T-helper 2 cell treated with Interferon-gamma antibody and Interleukin-4, amounts not matched to agents 5 μg/mL and 100 μg/mL, for 36 hours (primary cell): ENCODE results near the gene TBK1.
"Not testable (repeated sequence)": the region's sequence is repeated elsewhere in the genome, so short reads cannot be mapped to it uniquely, and the experiment has no call there.

Source experiments
- DNase-seq: peaks from one replicate; pipeline ENCODE4 v3.0.0; 2021; ENCODE audit warnings: low spot score
- H3K27ac Mint-ChIP-seq: one replicate; pipeline ENCODE4 v1.8.0; 2021; ENCODE audit warnings: mild to moderate bottlenecking, mixed read lengths
- H3K27me3 Mint-ChIP-seq: one replicate; pipeline ENCODE4 v1.8.0; 2021; ENCODE audit warnings: low read depth, mixed read lengths
- H3K36me3 Mint-ChIP-seq: one replicate; pipeline ENCODE4 v1.8.0; 2021; ENCODE audit warnings: low read depth, mixed read lengths
- H3K4me1 Mint-ChIP-seq: one replicate; pipeline ENCODE4 v1.8.0; 2021; ENCODE audit warnings: low read depth, mixed read lengths
- H3K4me3 Mint-ChIP-seq: one replicate; pipeline ENCODE4 v1.8.0; 2022; ENCODE audit warnings: mild to moderate bottlenecking, moderate library complexity, mixed read lengths
- H3K9me3 Mint-ChIP-seq: one replicate; pipeline ENCODE4 v1.8.0; 2021; ENCODE audit warnings: mixed read lengths

Gene TBK1

DNA sequence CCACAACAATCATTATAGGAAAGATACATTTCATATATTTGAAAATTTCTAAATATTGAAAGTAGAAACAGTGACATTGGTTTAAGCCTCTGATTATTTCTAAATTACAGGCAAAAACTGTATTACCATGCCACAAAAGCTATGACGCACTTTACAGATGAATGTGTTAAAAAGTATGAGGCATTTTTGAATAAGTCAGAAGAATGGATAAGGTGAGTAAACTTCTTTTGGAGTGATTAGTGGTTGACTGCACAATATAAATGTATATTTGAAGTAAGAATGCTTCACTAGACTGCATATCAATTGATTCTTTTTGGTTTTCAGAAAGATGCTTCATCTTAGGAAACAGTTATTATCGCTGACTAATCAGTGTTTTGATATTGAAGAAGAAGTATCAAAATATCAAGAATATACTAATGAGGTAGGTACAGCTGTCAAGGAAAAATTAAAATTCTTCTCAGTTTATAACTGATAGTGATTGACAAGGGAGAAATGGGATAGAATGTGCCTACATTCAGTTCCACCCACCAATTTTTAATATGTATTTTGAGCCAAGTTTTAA lies 45.0 kb downstream of the TBK1 start:
- H3K4me3 Mint-ChIP-seq: no peak overlapping the region
- DNase-seq: no peak
- no peak overlapping the region for H3K27ac Mint-ChIP-seq
- H3K4me1 Mint-ChIP-seq: peaks cover 11% of the 10 kb centered on the region
- H3K9me3 Mint-ChIP-seq: no peaks in the 10 kb centered on the region
- no peaks in the 10 kb centered on the region for H3K27me3 Mint-ChIP-seq
- H3K36me3 Mint-ChIP-seq: peaks cover 45% of the 10 kb centered on the region

GRCh38 chr12:64497484-64497883 lies 45.6 kb downstream of the TBK1 start:
- H3K36me3 Mint-ChIP-seq: peaks cover 46% of the 10 kb centered on the region
- H3K27ac Mint-ChIP-seq: no peak overlapping the region
- H3K4me3 Mint-ChIP-seq: no peak overlapping the region
- no peaks in the 10 kb centered on the region for H3K27me3 Mint-ChIP-seq
- H3K9me3 Mint-ChIP-seq: no peaks in the 10 kb centered on the region
- H3K4me1 Mint-ChIP-seq: peaks cover 10% of the 10 kb centered on the region
- no peak for DNase-seq

GRCh38 chr12:64497903-64498302 lies 46.0 kb downstream of the TBK1 start:
- H3K4me1 Mint-ChIP-seq: peaks cover 10% of the 10 kb centered on the region
- H3K36me3 Mint-ChIP-seq: peaks cover 47% of the 10 kb centered on the region
- no peak overlapping the region for H3K27ac Mint-ChIP-seq

GRCh38 chr12:64500394-64500793 lies 48.5 kb downstream of the TBK1 start:
- Mint-ChIP-seq H3K27ac (no peak overlapping the region), H3K4me1 (peaks cover under 1% of the 10 kb centered on the region), H3K4me3 (no peak overlapping the region), H3K27me3 (no peaks in the 10 kb centered on the region), H3K36me3 (peaks cover 35% of the 10 kb centered on the region), H3K9me3 (no peaks in the 10 kb centered on the region)
- DNase-seq: no peak

More at GRCh38 chr12:64497903-64498302, 46.0 kb downstream of the TBK1 start:
- no peaks in the 10 kb centered on the region for H3K27me3 Mint-ChIP-seq
- no peaks in the 10 kb centered on the region for H3K9me3 Mint-ChIP-seq
- no peak overlapping the region for H3K4me3 Mint-ChIP-seq
- no peak for DNase-seq

GRCh38 chr12:64501486-64501885 lies 49.6 kb downstream of the TBK1 start:
- H3K4me3 Mint-ChIP-seq: no peak overlapping the region
- no peak overlapping the region for H3K27ac Mint-ChIP-seq
- no peaks in the 10 kb centered on the region for H3K9me3 Mint-ChIP-seq
- H3K27me3 Mint-ChIP-seq: no peaks in the 10 kb centered on the region
- no peaks in the 10 kb centered on the region for H3K4me1 Mint-ChIP-seq
- H3K36me3 Mint-ChIP-seq: peaks cover 33% of the 10 kb centered on the region
- DNase-seq: no peak

GRCh38 chr12:64506955-64507354 lies 55.0 kb downstream of the TBK1 start:
- Mint-ChIP-seq H3K9me3 (no peaks in the 10 kb centered on the region), H3K4me1 (peaks cover 10% of the 10 kb centered on the region), H3K36me3 (peaks cover 4% of the 10 kb centered on the region), H3K27me3 (peaks cover 2% of the 10 kb centered on the region), H3K4me3 (no peak overlapping the region), H3K27ac (no peak overlapping the region)
- DNase-seq: no peak

DNA sequence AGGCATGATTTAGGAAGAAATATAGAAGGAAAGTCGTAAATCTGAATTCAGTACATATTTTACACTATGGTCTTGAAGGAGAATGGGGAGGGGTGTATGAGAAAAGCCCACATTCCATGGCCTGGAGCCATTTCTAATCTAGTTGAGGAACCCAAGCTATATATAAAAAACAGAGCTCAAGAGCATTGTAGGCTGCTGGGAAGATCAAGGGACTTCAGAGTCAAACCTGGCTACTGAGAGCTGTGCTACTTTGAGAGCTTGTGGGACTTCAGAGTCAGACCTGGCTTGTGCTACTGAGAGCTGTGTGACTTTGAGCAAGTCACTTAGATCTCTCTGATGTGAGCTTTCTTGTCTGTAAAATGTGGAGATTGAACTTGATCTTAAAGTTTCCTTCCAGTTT lies 58.7 kb downstream of the TBK1 start:
- H3K9me3 Mint-ChIP-seq: no peaks in the 10 kb centered on the region
- no peak for DNase-seq
- no peak overlapping the region for H3K27ac Mint-ChIP-seq
- no peak overlapping the region for H3K4me3 Mint-ChIP-seq
- peaks cover 10% of the 10 kb centered on the region for H3K4me1 Mint-ChIP-seq
- no peaks in the 10 kb centered on the region for H3K36me3 Mint-ChIP-seq
- H3K27me3 Mint-ChIP-seq: peaks cover 16% of the 10 kb centered on the region

DNA sequence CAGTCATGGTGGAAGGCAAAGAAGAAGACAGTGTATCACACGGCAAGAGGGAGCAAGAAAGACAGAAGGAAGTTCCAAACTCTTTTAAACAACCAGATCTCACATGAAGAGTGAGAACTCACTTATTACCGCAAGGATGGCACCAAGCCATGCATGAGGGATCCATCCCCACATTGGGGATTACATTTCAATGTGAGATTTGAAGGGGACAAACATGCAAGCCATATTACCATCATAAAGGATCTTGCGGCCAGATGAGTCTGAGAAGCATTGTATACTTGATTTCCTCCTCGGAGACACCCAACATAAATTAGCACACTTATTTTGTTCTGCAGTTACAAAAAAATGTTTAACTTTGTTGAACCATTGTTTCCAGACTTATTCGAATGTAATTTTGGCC lies 66.5 kb downstream of the TBK1 start:
- Mint-ChIP-seq H3K4me3 (no peak overlapping the region), H3K27ac (no peak overlapping the region), H3K4me1 (peaks cover 11% of the 10 kb centered on the region), H3K9me3 (no peaks in the 10 kb centered on the region), H3K36me3 (no peaks in the 10 kb centered on the region), H3K27me3 (peaks cover 8% of the 10 kb centered on the region)
- no peak for DNase-seq

GRCh38 chr12:64521833-64522232 lies 69.9 kb downstream of the TBK1 start:
- peaks cover 11% of the 10 kb centered on the region for H3K4me1 Mint-ChIP-seq
- H3K4me3 Mint-ChIP-seq: no peak overlapping the region
- no peak for DNase-seq
- H3K27me3 Mint-ChIP-seq: no peaks in the 10 kb centered on the region
- no peaks in the 10 kb centered on the region for H3K9me3 Mint-ChIP-seq
- H3K27ac Mint-ChIP-seq: no peak overlapping the region
- H3K36me3 Mint-ChIP-seq: no peaks in the 10 kb centered on the region

DNA sequence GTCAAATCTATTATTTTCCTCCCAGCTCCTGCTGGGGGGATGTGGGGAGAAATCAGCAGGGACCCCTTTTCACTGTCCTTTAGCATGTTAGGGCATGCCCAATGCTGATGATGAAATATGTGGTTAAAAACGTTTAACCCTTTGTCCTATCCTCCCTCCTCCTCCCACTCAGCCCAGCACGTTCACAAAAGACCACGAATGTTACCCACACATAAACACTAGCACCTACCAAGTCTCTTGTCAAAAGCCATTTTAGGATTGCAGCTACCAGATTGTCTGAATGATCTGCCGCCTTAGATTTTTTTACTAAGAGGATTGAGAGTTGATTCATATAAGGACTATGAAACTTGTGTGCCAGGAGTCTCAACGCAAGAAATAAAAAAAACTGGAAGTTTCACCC lies 70.4 kb downstream of the TBK1 start:
- DNase-seq: no peak
- no peaks in the 10 kb centered on the region for H3K27me3 Mint-ChIP-seq

GRCh38 chr12:64522807-64523206 lies 70.9 kb downstream of the TBK1 start:
- no peaks in the 10 kb centered on the region for H3K36me3 Mint-ChIP-seq
- H3K9me3 Mint-ChIP-seq: no peaks in the 10 kb centered on the region
- H3K4me3 Mint-ChIP-seq: no peak overlapping the region

More for the DNA sequence above, 70.4 kb downstream of the TBK1 start:
- no peak overlapping the region for H3K27ac Mint-ChIP-seq
- no peaks in the 10 kb centered on the region for H3K36me3 Mint-ChIP-seq
- peaks cover 11% of the 10 kb centered on the region for H3K4me1 Mint-ChIP-seq
- H3K9me3 Mint-ChIP-seq: no peaks in the 10 kb centered on the region
- no peak overlapping the region for H3K4me3 Mint-ChIP-seq

DNA sequence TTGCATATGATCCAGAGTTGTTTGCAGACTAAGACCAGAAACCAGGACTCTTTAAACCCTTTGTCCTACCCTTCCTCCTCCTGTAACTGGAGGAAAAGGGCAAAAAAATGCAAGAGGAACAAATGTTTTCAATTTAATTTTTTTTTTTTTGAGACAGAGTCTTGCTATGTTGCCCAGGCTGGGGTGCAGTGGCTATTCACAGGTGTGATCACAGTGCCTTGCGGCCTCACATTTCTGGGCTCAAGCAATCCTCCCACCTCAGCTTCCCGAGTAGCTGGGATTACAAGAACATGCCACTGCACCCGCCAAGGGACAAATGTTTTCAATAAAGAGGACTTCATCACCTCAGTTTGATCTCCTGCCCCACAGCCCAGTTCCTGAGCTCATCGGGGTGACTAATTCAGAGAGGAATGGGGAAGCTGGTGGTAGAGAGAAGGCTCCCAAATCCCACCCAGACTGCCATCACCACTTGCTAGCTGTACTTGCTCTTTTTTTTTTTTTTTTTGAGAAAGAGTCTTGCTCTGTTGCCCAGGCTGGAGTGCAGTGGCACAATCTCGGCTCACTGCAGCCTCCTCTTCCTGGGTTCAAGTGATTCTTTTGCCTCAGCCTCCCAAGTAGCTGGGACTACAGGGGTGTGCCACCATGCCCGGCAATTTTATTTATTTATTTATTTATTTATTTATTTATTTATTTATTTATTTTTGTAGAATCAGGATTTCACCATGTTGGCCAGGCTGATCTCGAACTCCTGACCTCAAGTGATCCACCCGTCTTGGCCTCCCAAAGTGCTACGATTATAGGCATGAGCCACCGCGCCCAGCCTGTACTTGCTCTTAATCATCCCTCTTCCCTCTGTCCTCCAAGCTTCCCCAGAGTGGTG lies 71.9 kb downstream of the TBK1 start:
- not testable (repeated sequence) for H3K27me3 Mint-ChIP-seq, H3K36me3 Mint-ChIP-seq, DNase-seq, H3K27ac Mint-ChIP-seq, H3K9me3 Mint-ChIP-seq, H3K4me3 Mint-ChIP-seq
- peaks cover 11% of the 10 kb centered on the region for H3K4me1 Mint-ChIP-seq

More at GRCh38 chr12:64522807-64523206, 70.9 kb downstream of the TBK1 start:
- no peak for DNase-seq
- no peaks in the 10 kb centered on the region for H3K27me3 Mint-ChIP-seq
- no peak overlapping the region for H3K27ac Mint-ChIP-seq
- peaks cover 11% of the 10 kb centered on the region for H3K4me1 Mint-ChIP-seq

GRCh38 chr12:64525461-64526160 lies 73.7 kb downstream of the TBK1 start:
- Mint-ChIP-seq H3K27ac (no peak overlapping the region), H3K27me3 (no peaks in the 10 kb centered on the region), H3K36me3 (no peaks in the 10 kb centered on the region), H3K9me3 (no peaks in the 10 kb centered on the region), H3K4me3 (no peak overlapping the region), H3K4me1 (peaks cover 11% of the 10 kb centered on the region)
- no peak for DNase-seq

GRCh38 chr12:64526859-64527258 lies 74.9 kb downstream of the TBK1 start:
- no peaks in the 10 kb centered on the region for H3K36me3 Mint-ChIP-seq
- H3K4me1 Mint-ChIP-seq: peaks cover 8% of the 10 kb centered on the region
- H3K27me3 Mint-ChIP-seq: peaks cover 3% of the 10 kb centered on the region
- no peak overlapping the region for H3K27ac Mint-ChIP-seq
- DNase-seq: no peak
- no peaks in the 10 kb centered on the region for H3K9me3 Mint-ChIP-seq
- no peak overlapping the region for H3K4me3 Mint-ChIP-seq
